ENCODE results near the gene PTPRM. TPM values are rescaled to one million over a fixed set of nuclear protein-coding genes. Genes with fewer than 3 reads are reported as not detected.

PTPRM gene
- total RNA-seq, 1 experiment from 2014 or later = 6.2 TPM

GRCh38 chr18:7645756-7646155 is 78.6 kb downstream of the PTPRM start:
- Histone ChIP-seq H2AK5ac (ENCODE audit: insufficient read length, low read length) (no peak overlapping the region), H2BK12ac (ENCODE audit: insufficient read length, low read depth, low read length) (no peak overlapping the region), H3K56ac (ENCODE audit: insufficient read length, low read depth, low read length) (no peak overlapping the region), H4K20me1 (ENCODE audit: control insufficient read depth, insufficient read depth, insufficient read length) (no peaks in the 10 kb centered on the region), H3K14ac (ENCODE audit: insufficient read depth, low read length) (no peak overlapping the region), H3K23me2 (ENCODE audit: insufficient read length, low read depth, low read length, poor library complexity, severe bottlenecking) (no peaks in the 10 kb centered on the region), H2BK20ac (ENCODE audit: low read depth, low read length, poor library complexity, severe bottlenecking) (no peak overlapping the region), H4K91ac (ENCODE audit: insufficient read length, low read depth, low read length) (no peak overlapping the region), H3K18ac (ENCODE audit: insufficient read length, low read depth, low read length) (no peak overlapping the region), H3K79me1 (ENCODE audit: insufficient read depth, low read depth, low read length, poor library complexity, severe bottlenecking) (no peaks in the 10 kb centered on the region), H3T11ph (ENCODE audit: low read length) (no peak overlapping the region), H4K5ac (ENCODE audit: insufficient read length, low read depth, low read length) (no peak overlapping the region), H4K8ac (replicated peaks; ENCODE audit: insufficient read length, low read depth, low read length) (no peak overlapping the region), H3K4me2 (ENCODE audit: insufficient read depth, insufficient read length, low read length) (no peak overlapping the region), H2BK120ac (ENCODE audit: low read depth, low read length, poor library complexity, severe bottlenecking) (no peak overlapping the region), H2AFZ (ENCODE audit: low read length) (no peak overlapping the region), H2BK5ac (ENCODE audit: insufficient read length, low read length) (no peak overlapping the region), H2BK15ac (ENCODE audit: low read depth, low read length) (no peak overlapping the region), H3K79me2 (ENCODE audit: insufficient read depth, low read length) (no peaks in the 10 kb centered on the region), H3K9ac (ENCODE audit: extremely low read depth, insufficient read length, low read length) (no peak overlapping the region), H3K27ac (ENCODE audit: insufficient read length, low read depth, low read length) (no peak overlapping the region), H3K4ac (ENCODE audit: low read depth, low read length) (no peak overlapping the region), H3K4me1 (ENCODE audit: insufficient read depth, low read length) (peaks cover 3% of the 10 kb centered on the region; the same call in 1 of the 2 replicates), H3K23ac (ENCODE audit: insufficient read length, low read depth, low read length) (no peak overlapping the region), H3K9me3 (ENCODE audit: control insufficient read depth, low read depth, low read length) (no peaks in the 10 kb centered on the region), H3K27me3 (ENCODE audit: insufficient read depth, low read length) (no peaks in the 10 kb centered on the region)
- Mint-ChIP-seq H3K36me3 (ENCODE audit: insufficient read depth in 1 of 3, low read depth in 3 of 3) (peaks cover 0 to 13% (median 4%) of the 10 kb centered on the region in 3 experiments; a peak in 4 of 7 replicates), H3K9me3 (peaks cover 10 to 11% of the 10 kb centered on the region in 2 experiments; a peak in 3 of 5 replicates), H3K4me3 (no peak overlapping the region), H3K27me3 (ENCODE audit: low read depth) (no peaks in the 10 kb centered on the region), H3K27ac (no peak overlapping the region), H3K4me1 (peaks cover 14 to 15% of the 10 kb centered on the region in 2 experiments)
- TF ChIP-seq, protein P1, sequence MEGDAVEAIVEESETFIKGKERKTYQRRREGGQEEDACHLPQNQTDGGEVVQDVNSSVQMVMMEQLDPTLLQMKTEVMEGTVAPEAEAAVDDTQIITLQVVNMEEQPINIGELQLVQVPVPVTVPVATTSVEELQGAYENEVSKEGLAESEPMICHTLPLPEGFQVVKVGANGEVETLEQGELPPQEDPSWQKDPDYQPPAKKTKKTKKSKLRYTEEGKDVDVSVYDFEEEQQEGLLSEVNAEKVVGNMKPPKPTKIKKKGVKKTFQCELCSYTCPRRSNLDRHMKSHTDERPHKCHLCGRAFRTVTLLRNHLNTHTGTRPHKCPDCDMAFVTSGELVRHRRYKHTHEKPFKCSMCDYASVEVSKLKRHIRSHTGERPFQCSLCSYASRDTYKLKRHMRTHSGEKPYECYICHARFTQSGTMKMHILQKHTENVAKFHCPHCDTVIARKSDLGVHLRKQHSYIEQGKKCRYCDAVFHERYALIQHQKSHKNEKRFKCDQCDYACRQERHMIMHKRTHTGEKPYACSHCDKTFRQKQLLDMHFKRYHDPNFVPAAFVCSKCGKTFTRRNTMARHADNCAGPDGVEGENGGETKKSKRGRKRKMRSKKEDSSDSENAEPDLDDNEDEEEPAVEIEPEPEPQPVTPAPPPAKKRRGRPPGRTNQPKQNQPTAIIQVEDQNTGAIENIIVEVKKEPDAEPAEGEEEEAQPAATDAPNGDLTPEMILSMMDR (conservative IDR thresholded peaks at IDR 0.05) = no peak
- no CpG with 5 or more reads among the region's 1 CpG for WGBS (ENCODE audit: extremely low coverage, insufficient read length, low lambda C conversion rate)
- DNase-seq = no peak
